ENCODE measurements around the gene STK32B.

- TF ChIP-seq FOXM1 (IDR thresholded peaks at IDR 0.05; ENCODE audit: borderline replicate concordance) (no peak), TARDBP (IDR thresholded peaks at IDR 0.05) (no peak), ARNT (IDR thresholded peaks at IDR 0.05) (no peak), HDGF (IDR thresholded peaks at IDR 0.05; ENCODE audit: borderline replicate concordance) (no peak), L3MBTL2 (conservative IDR thresholded peaks at IDR 0.05) (no peak), SP1 (IDR thresholded peaks at IDR 0.05) (no peak), ZNF384 (IDR thresholded peaks at IDR 0.05) (no peak), SUZ12 (IDR thresholded peaks at IDR 0.05) (no peak), CTBP1 (IDR thresholded peaks at IDR 0.05; ENCODE audit: borderline replicate concordance) (no peak)
These were observed 310.7 kb downstream of the STK32B start for GRCh38 chr4:5361968-5362367.
